Bone marrow (tissue), 2 donors: ENCODE data around the gene SBNO2.

ENCODE experiments used
- DNase-seq, 2 donors: peaks; one replicate each; lab custom pipeline; 2025; lab: John Stamatoyannopoulos, UW

The SBNO2 gene

GRCh38 chr19:1058112-1058511 is 116.0 kb downstream of the SBNO2 start:
- DNase-seq, result no peak
